Esophagus muscularis mucosa (tissue), 4 donors: Measurements from ENCODE around the gene DPYSL3.

Source experiments
- CTCF ChIP-seq, 3 experiments: fragments of 200-600 bp in 2 of 3; fragments of 450-650 bp in 1 of 3; sonication (generic) in 2 of 3; IDR thresholded peaks; one replicate each; pipeline ENCODE4 v1.5.1; 2017 to 2019; ENCODE audit warnings: antibody characterized with exemption in 3 of 3, mild to moderate bottlenecking in 2 of 3, moderate library complexity in 1 of 3
- EP300 ChIP-seq: sonication (generic); formaldehyde crosslinking; IDR thresholded peaks from one replicate; pipeline ENCODE4 v1.6.1; 2017; ENCODE audit warnings: antibody characterized with exemption
- POLR2A ChIP-seq: fragments of 450-650 bp; IDR thresholded peaks from one replicate; pipeline ENCODE4 v1.6.1; 2017; ENCODE audit warnings: antibody characterized with exemption, moderate library complexity, mild to moderate bottlenecking, low read depth
- POLR2AphosphoS5 ChIP-seq, 2 donors: sonication (generic); formaldehyde crosslinking; IDR thresholded peaks; one replicate each; pipeline ENCODE4 v1.6.1; 2017; ENCODE audit warnings: antibody characterized with exemption in 2 of 2

- no peak for TF ChIP-seq CTCF (IDR thresholded peaks at IDR 0.05)
- TF ChIP-seq POLR2AphosphoS5 (IDR thresholded peaks at IDR 0.05) = no peak
- TF ChIP-seq POLR2A = no peak
- TF ChIP-seq EP300 = no peak
Observed at GRCh38 chr5:147360816-147361215, 149.1 kb downstream of the DPYSL3 start.
